HepG2 (cell line): Measurements from ENCODE around the gene IGFBP6. TPM values are rescaled to one million over a fixed set of nuclear protein-coding genes. Genes with fewer than 3 reads are reported as not detected.

Experiments
- AGO2 ChIP-seq: fragments of 200-400 bp; formaldehyde crosslinking; optimal IDR thresholded peaks from 2 replicates; pipeline ENCODE3; 2017; ENCODE audit warnings: mild to moderate bottlenecking, low read depth, low read length, moderate library complexity
- ARNT2 ChIP-seq: sonication (generic); formaldehyde crosslinking; IDR thresholded peaks from 2 replicates; pipeline ENCODE4 v1.8.0; 2022; ENCODE audit warnings: mild to moderate bottlenecking, low read depth, missing genetic modification reagents, moderate library complexity
- ATF5 ChIP-seq: sonication (generic); formaldehyde crosslinking; IDR thresholded peaks from 2 replicates; pipeline ENCODE4 v1.4.0; 2020; ENCODE audit warnings: mild to moderate bottlenecking, low read depth, missing genetic modification reagents
- BCL6 ChIP-seq: IDR thresholded peaks from 2 replicates; pipeline ENCODE4 v1.6.1; 2016; ENCODE audit warnings: missing genetic modification reagents, missing compliant biosample characterization
- CREBL2 ChIP-seq: sonication (generic); formaldehyde crosslinking; IDR thresholded peaks from 2 replicates; pipeline ENCODE4 v1.8.1; 2023; ENCODE audit warnings: missing genetic modification reagents, mild to moderate bottlenecking, borderline replicate concordance
- E2F1 ChIP-seq: sonication (generic); formaldehyde crosslinking; IDR thresholded peaks from 2 replicates; pipeline ENCODE4 v1.5.0; 2020; ENCODE audit warnings: missing genetic modification reagents
- HMGXB4 ChIP-seq, 2 experiments: sonication (generic) in 1 of 2; formaldehyde crosslinking in 1 of 2; IDR thresholded peaks; 2 replicates each; pipeline versions ENCODE4 v1.4.0 to v1.6.1; 2018 to 2020; ENCODE audit warnings: missing genetic modification reagents in 2 of 2, borderline replicate concordance in 1 of 2, low read depth in 1 of 2, mild to moderate bottlenecking in 1 of 2, missing biosample characterization in 1 of 2
- IRF2 ChIP-seq: IDR thresholded peaks from 2 replicates; pipeline ENCODE4 v1.6.1; 2018; ENCODE audit warnings: missing genetic modification reagents, missing compliant biosample characterization
- KDM6A ChIP-seq: IDR thresholded peaks from 2 replicates; pipeline ENCODE4 v1.6.1; 2016; ENCODE audit warnings: low read depth
- MBNL3 ChIP-seq: fragments of 250-450 bp; sonication (Bioruptor Pico); conservative IDR thresholded peaks from 2 replicates; pipeline ENCODE4 v1.8.0; 2022; ENCODE audit warnings: mild to moderate bottlenecking, inconsistent platforms
- MLX ChIP-seq: IDR thresholded peaks from 2 replicates; pipeline ENCODE4 v1.6.1; 2016
- NCOA2 ChIP-seq: sonication (generic); formaldehyde crosslinking; IDR thresholded peaks from 2 replicates; pipeline ENCODE4 v1.8.0; 2022; ENCODE audit warnings: inconsistent platforms
- PCBP2 ChIP-seq: fragments of 200-400 bp; formaldehyde crosslinking; optimal IDR thresholded peaks from 2 replicates; pipeline ENCODE3; 2018; ENCODE audit warnings: low read length, low read depth; ENCODE audit not compliant: poor library complexity, severe bottlenecking
- PHF8 ChIP-seq: sonication (generic); formaldehyde crosslinking; IDR thresholded peaks from 2 replicates; pipeline ENCODE4 v1.5.0; 2020; ENCODE audit warnings: missing genetic modification reagents
- RARA ChIP-seq: IDR thresholded peaks from 2 replicates; pipeline ENCODE4 v1.6.1; 2016; ENCODE audit warnings: missing genetic modification reagents, missing compliant biosample characterization
- RXRA ChIP-seq: sonication (generic); formaldehyde crosslinking; IDR thresholded peaks from 2 replicates; pipeline ENCODE4 v1.5.1; 2020; ENCODE audit warnings: missing genetic modification reagents
- SMAD9 ChIP-seq: sonication (generic); formaldehyde crosslinking; IDR thresholded peaks from 2 replicates; pipeline ENCODE4 v1.5.1; 2020; ENCODE audit warnings: mild to moderate bottlenecking, missing genetic modification reagents
- SNAPC2 ChIP-seq: sonication (generic); formaldehyde crosslinking; IDR thresholded peaks from 2 replicates; pipeline ENCODE4 v1.8.1; 2022; ENCODE audit warnings: mild to moderate bottlenecking, missing genetic modification reagents
- SOX6 ChIP-seq, 2 experiments: fragments of 450-650 bp in 1 of 2; sonication (generic) in 1 of 2; formaldehyde crosslinking in 1 of 2; IDR thresholded peaks; 2 replicates each; pipeline versions ENCODE4 v1.4.0 to v1.6.1; 2017 to 2020; ENCODE audit warnings: antibody characterized with exemption in 1 of 2, mild to moderate bottlenecking in 1 of 2, missing genetic modification reagents in 1 of 2
- TRAFD1 ChIP-seq: sonication (generic); formaldehyde crosslinking; IDR thresholded peaks from 2 replicates; pipeline ENCODE4 v1.5.1; 2020; ENCODE audit warnings: missing genetic modification reagents, mild to moderate bottlenecking, borderline replicate concordance
- ZNF263 ChIP-seq: sonication (generic); formaldehyde crosslinking; IDR thresholded peaks from 2 replicates; pipeline ENCODE4 v1.4.0; 2020; ENCODE audit warnings: missing genetic modification reagents
- ZNF335 ChIP-seq: sonication (generic); formaldehyde crosslinking; IDR thresholded peaks from 2 replicates; pipeline ENCODE4 v1.4.0; 2020; ENCODE audit warnings: missing genetic modification reagents
- ZNF484 ChIP-seq: sonication (generic); formaldehyde crosslinking; IDR thresholded peaks from 2 replicates; pipeline ENCODE4 v1.5.1; 2020; ENCODE audit warnings: mild to moderate bottlenecking, low read depth, missing genetic modification reagents, borderline replicate concordance
- polyA plus RNA-seq, 8 experiments: library from polyadenylated mRNA; depleted of rRNA in 3 of 8; stranded (reverse) in 7 of 8; unstranded in 1 of 8; fragments of >200 nt; fragmentation: Illumina TruSeq in 4 of 8; extraction: Trizol in 4 of 8; gene quantifications; 2 replicates each; pipeline versions ENCODE4 v1.2.1 to v1.2.3, GENCODE V29; 2011 to 2016; ENCODE audit warnings: low read depth in 4 of 8, missing spikeins in 1 of 8, mixed read lengths in 1 of 8; ENCODE audit not compliant: insufficient read depth in 1 of 8
- total RNA-seq, 5 experiments: library from RNA; depleted of rRNA; stranded (reverse); fragments of >200 nt; fragmentation: Illumina TruSeq; extraction: Trizol; gene quantifications; 2 replicates each; pipeline ENCODE4 v1.2.3, GENCODE V29; 2016; ENCODE audit warnings: low read depth in 1 of 5

IGFBP6 gene
- total and polyA plus RNA-seq, 2 of the 13 experiments (the other 11 are each of a cell fraction or from before 2014, with no cell fraction given): 3.9 to 25.2 TPM

- TF ChIP-seq ATF5 (CRISPR knock-in tag) (no peak), NCOA2 (CRISPR knock-in tag) (no peak), KDM6A (peak; percentile 83), PCBP2 (no peak), TRAFD1 (peak; percentile 64; the same call in 1 of the 2 replicates), HMGXB4 (CRISPR knock-in tag; IDR thresholded peaks at IDR 0.05; ENCODE audit: borderline replicate concordance in 1 of 2, low read depth in 1 of 2) (peak in 1 of 2 experiments; percentile 40; a peak in 2 of 4 replicates), MBNL3 (CRISPR knock-in tag) (no peak), E2F1 (CRISPR knock-in tag) (no peak), CREBL2 (CRISPR knock-in tag) (no peak), SNAPC2 (CRISPR knock-in tag) (no peak), ZNF335 (CRISPR knock-in tag) (no peak), ZNF484 (no peak), ZNF263 (peak; percentile 97), SOX6 (IDR thresholded peaks at IDR 0.05) (no peak), SOX6 (CRISPR knock-in tag; IDR thresholded peaks at IDR 0.05) (peak; percentile 66), SMAD9 (CRISPR knock-in tag) (no peak), MLX (peak; percentile 89; the same call in 1 of the 2 replicates), AGO2 (no peak), RXRA (CRISPR knock-in tag) (peak; percentile 73), ARNT2 (peak; percentile 42; the same call in 1 of the 2 replicates), IRF2 (CRISPR knock-in tag) (peak; percentile 69), PHF8 (CRISPR knock-in tag) (peak; percentile 33; the same call in 1 of the 2 replicates), RARA (CRISPR knock-in tag) (peak; percentile 61), BCL6 (CRISPR knock-in tag) (peak; percentile 52; the same call in 1 of the 2 replicates)
Observed at GRCh38 chr12:53051058-53051880, 46.2 kb upstream of the IGFBP6 start (continued).
